HG03097 (cell line): Measurements from ENCODE around the gene CAMK2G.
"Not testable (repeated sequence)": the region's sequence is repeated elsewhere in the genome, so short reads cannot be mapped to it uniquely, and the experiment has no call there.

ENCODE experiments used
- ATAC-seq: cut with Tn5 transposase; IDR thresholded peaks from one replicate; pipeline ENCODE4 v1.9.1; 2021; ENCODE audit not compliant: unreplicated experiment, low FRiP score

CAMK2G gene

GRCh38 chr10:73798927-73799560, 75.3 kb downstream of the CAMK2G start:
- no peak for ATAC-seq

- no peak for ATAC-seq
Measured at GRCh38 chr10:73798087-73798486, 76.3 kb downstream of the CAMK2G start.

- ATAC-seq = no peak
Measured at GRCh38 chr10:73797324-73798025, 76.9 kb downstream of the CAMK2G start.

GRCh38 chr10:73796766-73797165, 77.6 kb downstream of the CAMK2G start:
- no peak for ATAC-seq

- ATAC-seq = not testable (repeated sequence)
Measured at GRCh38 chr10:73796035-73796434, 78.3 kb downstream of the CAMK2G start.

- ATAC-seq = not testable (repeated sequence)
Measured at GRCh38 chr10:73795491-73795890, 78.9 kb downstream of the CAMK2G start.

GRCh38 chr10:73793456-73793855, 80.9 kb downstream of the CAMK2G start:
- no peak for ATAC-seq

GRCh38 chr10:73791871-73792400, 82.4 kb downstream of the CAMK2G start:
- no peak for ATAC-seq

GRCh38 chr10:73790886-73791625, 83.3 kb downstream of the CAMK2G start:
- no peak for ATAC-seq

GRCh38 chr10:73789659-73790055, 84.7 kb downstream of the CAMK2G start:
- ATAC-seq = no peak

GRCh38 chr10:73788864-73789658, 85.3 kb downstream of the CAMK2G start:
- ATAC-seq = no peak

GRCh38 chr10:73787031-73787800, 87.1 kb downstream of the CAMK2G start:
- not testable (repeated sequence) for ATAC-seq

- no peak for ATAC-seq
Measured at GRCh38 chr10:73786512-73786885, 87.9 kb downstream of the CAMK2G start.

GRCh38 chr10:73785721-73786511, 88.4 kb downstream of the CAMK2G start:
- peak; percentile 2 for ATAC-seq

- ATAC-seq = peak; percentile 71
Measured at GRCh38 chr10:73785211-73785720, 89.1 kb downstream of the CAMK2G start, which contains the start of gene ZSWIM8. Gene ZSWIM8 (plus strand): TSS chr10:73785606. CDS start chr10:73785879, 273 bp downstream.

- no peak for ATAC-seq
Measured at GRCh38 chr10:73782749-73783085, 91.6 kb downstream of the CAMK2G start.

GRCh38 chr10:73781879-73782748, 92.2 kb downstream of the CAMK2G start, which contains the start of gene CHCHD1:
Gene CHCHD1 (plus strand): TSS chr10:73782048. CDS start chr10:73782076, 28 bp downstream.
- peak; percentile 44 for ATAC-seq

- ATAC-seq = no peak
Measured at GRCh38 chr10:73781548-73781878, 92.8 kb downstream of the CAMK2G start.
